ENCODE results near the gene ATG2A. TPM values are rescaled to one million over a fixed set of nuclear protein-coding genes. Genes with fewer than 3 reads are reported as not detected.

The ATG2A gene
- total RNA-seq, 1 donor from 2014 or later = 4.4 TPM

GRCh38 chr11:64898541-64898940, 18.5 kb downstream of the ATG2A start:
- Histone ChIP-seq H3K27me3 (no peaks in the 10 kb centered on the region), H3K79me2 (ENCODE audit: low read depth) (no peaks in the 10 kb centered on the region), H3K36me3 (no peaks in the 10 kb centered on the region), H3K9me3 (ENCODE audit: low read depth) (no peaks in the 10 kb centered on the region), H3K4me3 (no peak overlapping the region), H3K27ac (no peak overlapping the region), H3K4me1 (no peaks in the 10 kb centered on the region), H2AFZ (replicated peaks) (no peak overlapping the region), H3K9ac (no peak overlapping the region), H3F3A (ENCODE audit: low read depth) (no peaks in the 10 kb centered on the region), H4K20me1 (ENCODE audit: low read depth) (peaks cover 5% of the 10 kb centered on the region), H3K4me2 (no peak overlapping the region)
- no peak for TF ChIP-seq CTCF (IDR thresholded peaks at IDR 0.05)
- no peak for TF ChIP-seq EZH2phosphoT487 (IDR thresholded peaks at IDR 0.05)
- Mint-ChIP-seq H3K9me3 (no peaks in the 10 kb centered on the region), H3K4me1 (no peaks in the 10 kb centered on the region), H3K27me3 (ENCODE audit: insufficient read depth, low read depth) (peaks cover 8% of the 10 kb centered on the region), H3K27ac (no peak overlapping the region), H3K36me3 (peaks cover 3% of the 10 kb centered on the region), H3K4me3 (no peak overlapping the region)
- DNase-seq (ENCODE audit: low spot score) = no peak

GRCh38 chr11:64898076-64898445, 18.9 kb downstream of the ATG2A start:
- TF ChIP-seq EZH2 (IDR thresholded peaks at IDR 0.05) = no peak
- TF ChIP-seq EZH2phosphoT487 (IDR thresholded peaks at IDR 0.05) = no peak
- no peak for TF ChIP-seq CTCF (IDR thresholded peaks at IDR 0.05)
- no peaks in the 10 kb centered on the region for H3K9me3 Mint-ChIP-seq
- H3K36me3 ChIP-seq = no peaks in the 10 kb centered on the region

DNA sequence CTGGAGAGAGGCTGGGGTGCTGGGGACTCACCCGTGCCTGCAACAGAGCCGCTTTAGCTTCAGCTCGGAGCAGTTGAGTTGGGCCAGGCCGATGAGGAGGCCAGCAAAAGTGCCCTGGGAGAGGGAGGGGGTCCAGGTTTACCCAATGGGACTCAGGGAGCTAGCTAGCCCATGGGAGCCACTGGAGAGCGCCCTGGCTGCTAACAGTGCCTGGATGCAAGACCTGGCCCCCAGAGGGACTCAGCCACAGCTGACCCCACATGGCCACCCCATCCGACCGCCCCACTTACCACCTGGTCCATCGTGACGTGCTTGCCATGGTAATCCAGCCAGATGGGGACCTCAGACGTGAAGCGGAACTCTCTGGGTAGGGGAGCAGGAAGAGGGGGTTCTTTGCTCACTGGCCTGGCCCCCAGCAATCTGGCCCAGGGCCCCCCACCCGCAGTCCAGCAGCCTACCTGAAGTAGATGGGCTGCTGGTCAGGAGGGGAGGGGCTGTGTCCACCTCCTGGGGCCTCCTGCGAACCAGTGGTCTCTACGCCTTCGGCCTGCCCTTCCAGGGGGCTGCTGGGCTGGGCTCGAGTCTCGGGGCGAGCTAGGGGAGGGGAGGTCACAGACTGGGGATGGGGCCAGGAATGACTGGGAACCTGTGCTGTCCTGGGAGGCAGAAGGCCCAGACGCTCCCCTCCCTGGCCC, 19.5 kb downstream of the ATG2A start:
- peaks cover 6% of the 10 kb centered on the region for H3K27me3 Mint-ChIP-seq (ENCODE audit: insufficient read depth, low read depth)
- H3K27ac ChIP-seq = no peak overlapping the region
- H3K36me3 Mint-ChIP-seq = peaks cover 3% of the 10 kb centered on the region
- no peak overlapping the region for H2AFZ ChIP-seq (replicated peaks)
- H3K4me1 Mint-ChIP-seq = no peaks in the 10 kb centered on the region
- H3K9ac ChIP-seq = no peak overlapping the region
- no peaks in the 10 kb centered on the region for H3K36me3 ChIP-seq
- TF ChIP-seq EZH2phosphoT487 (IDR thresholded peaks at IDR 0.05) (no peak), EZH2 (IDR thresholded peaks at IDR 0.05) (no peak), CTCF (IDR thresholded peaks at IDR 0.05) (no peak)
- H3K4me1 ChIP-seq = no peaks in the 10 kb centered on the region
- H3K79me2 ChIP-seq (ENCODE audit: low read depth) = no peaks in the 10 kb centered on the region
- no peak overlapping the region for H3K27ac Mint-ChIP-seq
- no peaks in the 10 kb centered on the region for H3K9me3 Mint-ChIP-seq
- no peak for DNase-seq (ENCODE audit: low spot score)
- no peaks in the 10 kb centered on the region for H3F3A ChIP-seq (ENCODE audit: low read depth)
- no peaks in the 10 kb centered on the region for H3K9me3 ChIP-seq (ENCODE audit: low read depth)
- peaks cover 5% of the 10 kb centered on the region for H4K20me1 ChIP-seq (ENCODE audit: low read depth)
- H3K27me3 ChIP-seq = no peaks in the 10 kb centered on the region
- no peak overlapping the region for H3K4me3 Mint-ChIP-seq
- no peak overlapping the region for H3K4me3 ChIP-seq
- no peak overlapping the region for H3K4me2 ChIP-seq

More at GRCh38 chr11:64898076-64898445, 18.9 kb downstream of the ATG2A start:
- Histone ChIP-seq H3K4me1 (no peaks in the 10 kb centered on the region), H3K27ac (no peak overlapping the region), H4K20me1 (ENCODE audit: low read depth) (peaks cover 5% of the 10 kb centered on the region), H2AFZ (replicated peaks) (no peak overlapping the region), H3K4me2 (no peak overlapping the region), H3K9me3 (ENCODE audit: low read depth) (no peaks in the 10 kb centered on the region), H3K4me3 (no peak overlapping the region), H3K27me3 (no peaks in the 10 kb centered on the region), H3F3A (ENCODE audit: low read depth) (no peaks in the 10 kb centered on the region), H3K79me2 (ENCODE audit: low read depth) (no peaks in the 10 kb centered on the region), H3K9ac (no peak overlapping the region)
- H3K27ac Mint-ChIP-seq = no peak overlapping the region
- peaks cover 8% of the 10 kb centered on the region for H3K27me3 Mint-ChIP-seq (ENCODE audit: insufficient read depth, low read depth)
- DNase-seq (ENCODE audit: low spot score) = no peak
- H3K4me3 Mint-ChIP-seq = no peak overlapping the region
- peaks cover 3% of the 10 kb centered on the region for H3K36me3 Mint-ChIP-seq
- H3K4me1 Mint-ChIP-seq = no peaks in the 10 kb centered on the region
